Measurements from ENCODE around the gene ZNF330. TPM values are rescaled to one million over a fixed set of nuclear protein-coding genes. Genes with fewer than 3 reads are reported as not detected.

ZNF330 gene
- total and polyA plus RNA-seq, 2 of the 8 experiments (the other 6 are each of a cell fraction or from before 2014, with no cell fraction given): 17.7 to 44.3 TPM

GRCh38 chr4:141174457-141174856, 46.2 kb upstream of the ZNF330 start:
- FAIRE-seq (no peak), DNase-seq (ENCODE audit: low read depth in 1 of 2, low spot score in 2 of 2) (no peak)
- Histone ChIP-seq H3K4me2 (ENCODE audit: insufficient read depth in 1 of 2, low read depth in 2 of 2, low read length in 2 of 2) (no peak overlapping the region), H2BK20ac (ENCODE audit: low read length) (no peak overlapping the region), H4K20me1 (replicated peaks in 1 of 2; ENCODE audit: control insufficient read depth in 1 of 2, insufficient read depth in 2 of 2, low read length in 2 of 2) (no peaks in the 10 kb centered on the region), H3K56ac (replicated peaks; ENCODE audit: insufficient read length, low read depth, low read length) (no peak overlapping the region), H3K79me1 (ENCODE audit: low read depth, low read length) (no peaks in the 10 kb centered on the region), H4K8ac (ENCODE audit: extremely low read depth, insufficient read depth, low read length) (no peak overlapping the region), H2BK120ac (replicated peaks; ENCODE audit: low read depth, low read length) (no peak overlapping the region), H2BK15ac (ENCODE audit: low read length) (no peak overlapping the region), H3K9ac (replicated peaks in 1 of 4; ENCODE audit: extremely low read depth in 1 of 4, low read depth in 3 of 4, low read length in 3 of 4) (no peak overlapping the region), H3K4ac (replicated peaks; ENCODE audit: insufficient read length, low read depth, low read length) (no peak overlapping the region), H3K23ac (ENCODE audit: insufficient read length) (no peak overlapping the region), H3K4me1 (replicated peaks in 1 of 4; ENCODE audit: control insufficient read depth in 3 of 4, insufficient read depth in 4 of 4, low read length in 3 of 4) (no peaks in the 10 kb centered on the region), H2BK12ac (ENCODE audit: low read depth, low read length) (no peak overlapping the region), H2AFZ (ENCODE audit: low read length) (no peak overlapping the region), H2BK5ac (ENCODE audit: low read depth, low read length) (no peak overlapping the region), H3K4me3 (ENCODE audit: extremely low read depth in 1 of 4, insufficient read depth in 2 of 4, low read depth in 3 of 4, low read length in 4 of 4) (no peak overlapping the region), H3K36me3 (ENCODE audit: control insufficient read depth in 2 of 4, insufficient read depth in 4 of 4, low read length in 3 of 4) (no peaks in the 10 kb centered on the region), H3K9me3 (ENCODE audit: insufficient read depth in 2 of 2, low read depth in 1 of 2, low read length in 1 of 2) (no peaks in the 10 kb centered on the region), H3K27me3 (replicated peaks in 1 of 4; ENCODE audit: control insufficient read depth in 3 of 4, extremely low read depth in 1 of 4, insufficient read depth in 3 of 4, low read length in 3 of 4) (no peaks in the 10 kb centered on the region), H3K79me2 (ENCODE audit: control insufficient read depth in 1 of 2, insufficient read depth in 2 of 2, low read length in 2 of 2) (no peaks in the 10 kb centered on the region), H3K23me2 (ENCODE audit: low read depth, low read length) (no peaks in the 10 kb centered on the region), H3K18ac (ENCODE audit: extremely low read depth, low read length) (no peak overlapping the region), H4K91ac (replicated peaks; ENCODE audit: insufficient read length, low read length) (no peak overlapping the region), H3K14ac (ENCODE audit: insufficient read length) (no peak overlapping the region), H3K27ac (ENCODE audit: low read depth, low read length) (no peak overlapping the region), H2AK5ac (ENCODE audit: low read depth, low read length) (no peak overlapping the region), H4K5ac (ENCODE audit: insufficient read length, low read depth, low read length) (no peak overlapping the region)
- CTCF ChIA-PET (ENCODE audit: partially characterized antibody): no interaction called here
- WGBS, 2 experiments (ENCODE audit: extremely low coverage in 1 of 2, insufficient coverage in 1 of 2, insufficient read length in 1 of 2, insufficient replicate concordance in 2 of 2, low coverage in 1 of 2, low lambda C conversion rate in 2 of 2, missing lambda C conversion rate in 1 of 2): 71% methylated on average over 1 of the region's 1 CpG; no CpG with 5 or more reads in 1 of the 2 experiments
- no peak for TF ChIP-seq CTBP2 (IDR thresholded peaks at IDR 0.05; ENCODE audit: borderline replicate concordance, insufficient read depth, insufficient read length, low read length)
- POLR2A ChIA-PET (ENCODE audit: partially characterized antibody): no interaction called here

All from H1 (cell line).